GM12875 (cell line): ENCODE measurements around the gene OSBPL8.

ENCODE experiments used
- H3K4me3 ChIP-seq: one replicate; pipeline ENCODE4 v1.5.1; 2011; ENCODE audit warnings: low read depth, low read length, control low read depth
- TF ChIP-seq, protein P1 (sequence below): IDR thresholded peaks from 2 replicates; pipeline ENCODE4 v1.5.1; 2011; ENCODE audit warnings: low read depth, mild to moderate bottlenecking, control low read depth, inconsistent platforms, low read length, moderate library complexity, borderline replicate concordance; ENCODE audit not compliant: insufficient read depth

OSBPL8 gene

GRCh38 chr12:76470028-76470939 lies 89.3 kb downstream of the OSBPL8 start:
- H3K4me3 ChIP-seq, result no peak overlapping the region
- TF ChIP-seq, protein P1, sequence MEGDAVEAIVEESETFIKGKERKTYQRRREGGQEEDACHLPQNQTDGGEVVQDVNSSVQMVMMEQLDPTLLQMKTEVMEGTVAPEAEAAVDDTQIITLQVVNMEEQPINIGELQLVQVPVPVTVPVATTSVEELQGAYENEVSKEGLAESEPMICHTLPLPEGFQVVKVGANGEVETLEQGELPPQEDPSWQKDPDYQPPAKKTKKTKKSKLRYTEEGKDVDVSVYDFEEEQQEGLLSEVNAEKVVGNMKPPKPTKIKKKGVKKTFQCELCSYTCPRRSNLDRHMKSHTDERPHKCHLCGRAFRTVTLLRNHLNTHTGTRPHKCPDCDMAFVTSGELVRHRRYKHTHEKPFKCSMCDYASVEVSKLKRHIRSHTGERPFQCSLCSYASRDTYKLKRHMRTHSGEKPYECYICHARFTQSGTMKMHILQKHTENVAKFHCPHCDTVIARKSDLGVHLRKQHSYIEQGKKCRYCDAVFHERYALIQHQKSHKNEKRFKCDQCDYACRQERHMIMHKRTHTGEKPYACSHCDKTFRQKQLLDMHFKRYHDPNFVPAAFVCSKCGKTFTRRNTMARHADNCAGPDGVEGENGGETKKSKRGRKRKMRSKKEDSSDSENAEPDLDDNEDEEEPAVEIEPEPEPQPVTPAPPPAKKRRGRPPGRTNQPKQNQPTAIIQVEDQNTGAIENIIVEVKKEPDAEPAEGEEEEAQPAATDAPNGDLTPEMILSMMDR, result no peak

DNA sequence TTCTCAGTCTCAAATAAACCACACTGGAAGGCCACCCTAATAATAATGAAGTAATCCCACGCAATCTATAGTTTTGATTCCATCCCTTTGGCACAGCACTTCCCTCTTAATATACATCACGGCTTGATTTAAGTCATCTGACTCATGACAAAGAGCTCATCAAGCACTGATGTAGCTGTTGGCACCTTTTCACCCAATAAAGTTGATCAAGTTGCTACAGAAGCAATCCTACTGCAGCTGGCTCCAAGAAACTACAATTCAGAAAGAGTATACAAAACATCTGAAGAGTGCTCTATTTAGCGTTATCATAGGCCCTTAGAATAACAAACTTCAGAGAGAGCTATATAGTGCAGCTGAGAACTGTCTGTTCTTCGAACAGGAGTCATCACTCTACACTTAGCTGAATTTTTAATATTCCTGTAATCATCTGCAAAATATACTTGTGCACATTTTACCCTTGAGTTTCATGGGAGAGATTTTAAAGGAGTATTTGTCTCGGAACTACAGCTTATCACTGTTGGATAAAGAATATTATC lies 94.9 kb downstream of the OSBPL8 start:
- TF ChIP-seq, protein P1, result no peak
- H3K4me3 ChIP-seq, result no peak overlapping the region

GRCh38 chr12:76462668-76463224 lies 96.8 kb downstream of the OSBPL8 start:
- TF ChIP-seq, protein P1, result no peak
- no peak overlapping the region for H3K4me3 ChIP-seq

DNA sequence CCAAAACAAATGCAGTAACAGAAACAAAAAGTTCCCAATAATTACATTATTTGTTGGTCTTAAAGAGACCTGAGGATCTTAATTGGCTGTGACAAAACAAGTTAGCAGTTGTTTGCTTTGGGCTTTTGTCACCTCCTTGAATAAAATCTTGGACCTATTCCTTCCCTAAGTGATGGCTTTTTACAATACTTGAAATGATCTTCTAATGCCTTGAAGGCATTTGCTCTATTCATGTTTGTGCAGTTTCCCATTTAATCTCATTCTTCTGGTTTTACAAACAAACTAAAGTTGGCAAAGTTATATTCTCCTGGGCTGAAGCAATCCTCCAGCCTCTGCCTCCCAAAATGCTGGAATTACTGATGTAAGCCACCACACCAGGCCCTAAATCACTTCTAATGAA lies 98.8 kb downstream of the OSBPL8 start:
- TF ChIP-seq, protein P1, result no peak

DNA sequence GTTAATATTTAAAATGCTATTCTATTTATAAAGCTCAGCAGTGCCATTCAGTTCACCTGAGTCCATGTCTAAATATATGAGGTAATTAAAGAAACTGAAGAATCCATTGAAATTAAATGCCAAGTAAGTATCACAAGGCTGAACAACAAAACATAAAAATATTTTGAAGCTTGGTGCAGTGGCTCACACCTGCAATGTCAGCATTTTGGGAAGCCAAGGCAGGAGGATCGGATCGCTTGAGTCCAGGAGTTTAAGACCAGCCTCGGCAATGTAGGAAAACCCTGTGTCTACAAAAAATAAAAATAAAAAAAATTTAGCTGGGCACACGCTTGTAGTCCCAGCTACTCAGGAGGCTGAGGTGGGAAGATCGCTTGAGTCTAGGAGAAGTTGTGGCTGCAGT lies 101.8 kb downstream of the OSBPL8 start:
- no peak overlapping the region for H3K4me3 ChIP-seq
- TF ChIP-seq, protein P1, result no peak

More for the DNA sequence above, 98.8 kb downstream of the OSBPL8 start:
- H3K4me3 ChIP-seq, result no peak overlapping the region

DNA sequence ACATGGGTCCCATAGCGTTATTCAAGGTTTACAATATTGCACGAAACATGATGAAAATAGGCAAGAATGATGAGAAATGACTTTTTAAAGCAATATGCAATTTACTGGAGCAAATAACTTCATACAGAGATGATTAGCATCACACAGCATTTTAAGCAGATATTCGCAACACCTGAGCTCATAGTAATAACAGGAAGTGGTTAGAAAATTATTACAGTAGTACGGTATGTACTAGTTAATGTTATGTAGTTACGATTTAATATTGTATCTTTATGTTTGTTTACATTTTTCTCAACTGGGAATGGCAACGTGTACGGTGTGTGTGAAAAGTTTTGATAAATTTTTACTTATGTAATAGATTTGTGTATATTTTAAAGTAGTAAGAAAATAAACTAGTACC lies 102.6 kb downstream of the OSBPL8 start:
- H3K4me3 ChIP-seq, result no peak overlapping the region
- TF ChIP-seq, protein P1, result no peak
